ENCODE measurements around the gene RGS3.
"Not testable (repeated sequence)": the region's sequence is repeated elsewhere in the genome, so short reads cannot be mapped to it uniquely, and the experiment has no call there.

RGS3 gene

DNA sequence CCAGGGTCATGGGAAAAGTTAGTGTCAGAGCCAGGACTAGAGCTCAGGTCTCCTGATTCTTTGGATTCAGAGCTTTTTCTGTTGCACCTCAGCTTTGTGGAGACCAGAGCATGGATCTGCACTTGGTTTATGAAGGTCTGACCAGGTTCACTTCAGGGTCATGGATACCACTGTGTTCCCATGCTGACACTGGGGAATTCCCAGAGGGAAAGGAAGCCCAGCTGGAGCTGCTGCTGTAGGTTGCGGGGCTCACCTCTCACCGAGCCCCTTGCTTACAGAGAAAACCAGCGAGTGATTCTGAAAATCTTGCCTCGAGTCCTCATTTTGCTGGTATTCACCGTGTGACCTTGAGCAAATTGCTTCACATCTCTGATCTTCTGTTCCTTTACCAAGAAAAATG lies 83.0 kb downstream of the RGS3 start:
- peak in 1 of 2 donors; percentile 34 for DNase-seq
- Histone ChIP-seq H3K4me1 (peaks cover 0 to 20% (median 14%) of the 10 kb centered on the region in 4 donors), H3K36me3 (peaks cover 10 to 26% (median 12%) of the 10 kb centered on the region in 3 donors), H3K27me3 (no peaks in the 10 kb centered on the region), H3K4me3 (no peak overlapping the region), H3K27ac (no peak overlapping the region), H3K9me3 (no peaks in the 10 kb centered on the region)
- intact Hi-C loops (cut with DNase I; ENCODE audit: low total_unique reads) = no loop called here
- TF ChIP-seq, protein P1, sequence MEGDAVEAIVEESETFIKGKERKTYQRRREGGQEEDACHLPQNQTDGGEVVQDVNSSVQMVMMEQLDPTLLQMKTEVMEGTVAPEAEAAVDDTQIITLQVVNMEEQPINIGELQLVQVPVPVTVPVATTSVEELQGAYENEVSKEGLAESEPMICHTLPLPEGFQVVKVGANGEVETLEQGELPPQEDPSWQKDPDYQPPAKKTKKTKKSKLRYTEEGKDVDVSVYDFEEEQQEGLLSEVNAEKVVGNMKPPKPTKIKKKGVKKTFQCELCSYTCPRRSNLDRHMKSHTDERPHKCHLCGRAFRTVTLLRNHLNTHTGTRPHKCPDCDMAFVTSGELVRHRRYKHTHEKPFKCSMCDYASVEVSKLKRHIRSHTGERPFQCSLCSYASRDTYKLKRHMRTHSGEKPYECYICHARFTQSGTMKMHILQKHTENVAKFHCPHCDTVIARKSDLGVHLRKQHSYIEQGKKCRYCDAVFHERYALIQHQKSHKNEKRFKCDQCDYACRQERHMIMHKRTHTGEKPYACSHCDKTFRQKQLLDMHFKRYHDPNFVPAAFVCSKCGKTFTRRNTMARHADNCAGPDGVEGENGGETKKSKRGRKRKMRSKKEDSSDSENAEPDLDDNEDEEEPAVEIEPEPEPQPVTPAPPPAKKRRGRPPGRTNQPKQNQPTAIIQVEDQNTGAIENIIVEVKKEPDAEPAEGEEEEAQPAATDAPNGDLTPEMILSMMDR (IDR thresholded peaks at IDR 0.05) = no peak

- H3K4me1 ChIP-seq = peaks cover 0 to 20% (median 14%) of the 10 kb centered on the region in 4 donors
- no peak for DNase-seq
- intact Hi-C loops (cut with DNase I; ENCODE audit: low total_unique reads) = no loop called here
- H3K9me3 ChIP-seq = no peaks in the 10 kb centered on the region
- peaks cover 2 to 20% (median 7%) of the 10 kb centered on the region in 3 donors for H3K36me3 ChIP-seq
- no peak overlapping the region for H3K4me3 ChIP-seq
- peak overlapping the region; percentile 69 to 76 for H3K27ac ChIP-seq
- TF ChIP-seq, protein P1 (IDR thresholded peaks at IDR 0.05) = no peak
- no peaks in the 10 kb centered on the region for H3K27me3 ChIP-seq
Measured at GRCh38 chr9:113547501-113547900, 84.0 kb downstream of the RGS3 start.

GRCh38 chr9:113548221-113549041 lies 84.9 kb downstream of the RGS3 start:
- Histone ChIP-seq H3K4me1 (peaks cover 0 to 20% (median 14%) of the 10 kb centered on the region in 4 donors), H3K36me3 (peaks cover 0 to 12% (median 0%) of the 10 kb centered on the region in 3 donors), H3K27me3 (no peaks in the 10 kb centered on the region), H3K4me3 (no peak overlapping the region), H3K27ac (peak overlapping the region; percentile 69 to 76), H3K9me3 (no peaks in the 10 kb centered on the region)
- peak; percentile 69 to 89 for DNase-seq
- intact Hi-C loops (cut with DNase I; ENCODE audit: low total_unique reads) = no loop called here
- TF ChIP-seq, protein P1 (IDR thresholded peaks at IDR 0.05) = no peak

DNA sequence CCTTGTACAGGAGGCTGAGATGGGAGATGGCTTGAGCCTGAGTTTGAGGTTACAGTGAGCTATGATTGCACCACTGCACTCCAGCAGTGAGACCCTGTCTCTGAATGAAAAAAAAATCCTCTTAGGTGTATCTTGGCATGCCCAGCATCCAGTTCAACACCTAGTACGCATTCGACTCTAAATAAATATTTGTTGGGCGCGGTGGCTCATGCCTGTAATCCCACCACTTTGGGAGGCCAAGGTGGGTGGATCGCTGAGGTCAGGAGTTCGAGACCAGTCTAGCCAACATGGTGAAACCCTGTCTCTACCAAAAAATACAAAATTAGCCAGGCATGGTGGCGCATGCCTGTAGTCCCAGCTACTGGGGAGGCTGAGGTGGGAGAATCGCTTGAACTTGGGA lies 86.4 kb downstream of the RGS3 start:
- intact Hi-C loops (cut with DNase I; ENCODE audit: low total_unique reads); H3K27ac ChIP-seq; H3K4me3 ChIP-seq; H3K9me3 ChIP-seq; H3K36me3 ChIP-seq; H3K27me3 ChIP-seq: not testable (repeated sequence)
- H3K4me1 ChIP-seq = peaks cover 0 to 20% (median 14%) of the 10 kb centered on the region in 4 donors
- peak in 1 of 2 donors; percentile 13 for DNase-seq

DNA sequence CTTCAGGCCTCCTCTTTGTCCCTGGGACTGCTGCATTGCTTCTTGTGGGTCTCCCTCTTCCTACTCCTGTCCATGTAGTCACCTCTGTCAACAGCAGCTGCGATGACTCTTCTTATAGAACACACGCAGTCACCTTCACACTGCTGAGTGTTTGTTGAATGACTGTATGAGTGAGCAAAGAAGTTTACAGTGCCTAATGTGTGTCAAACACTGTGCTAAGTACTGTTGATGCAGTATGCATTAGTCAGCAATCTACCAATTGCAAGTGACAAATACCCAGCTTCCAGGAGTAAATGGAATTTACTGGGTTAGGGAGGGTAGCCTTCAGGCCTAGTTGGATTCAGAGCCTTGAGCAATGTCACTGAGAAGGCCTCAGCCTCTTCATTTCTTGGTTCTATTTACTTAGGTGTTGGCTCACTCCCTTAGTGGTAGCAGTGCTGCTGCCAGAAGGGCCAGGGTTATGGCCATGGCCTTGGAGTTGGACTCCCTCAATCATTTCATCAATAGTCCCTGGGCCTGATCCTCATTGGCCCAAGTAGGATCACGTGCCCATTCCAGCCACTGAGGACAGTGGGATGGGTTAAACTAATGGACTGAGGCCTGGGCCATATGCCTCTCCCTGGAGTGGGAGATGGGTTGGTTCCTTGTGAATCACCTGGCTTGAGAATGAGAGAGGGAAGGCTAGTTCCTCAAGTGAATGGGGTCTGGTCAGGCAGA lies 93.5 kb downstream of the RGS3 start:
- Histone ChIP-seq H3K27ac (peak overlapping the region in 1 of 2 donors; percentile 8), H3K27me3 (no peaks in the 10 kb centered on the region), H3K9me3 (no peaks in the 10 kb centered on the region), H3K4me3 (no peak overlapping the region), H3K4me1 (peaks cover 4 to 52% (median 23%) of the 10 kb centered on the region in 4 donors), H3K36me3 (no peaks in the 10 kb centered on the region)
- peak in 1 of 2 donors; percentile 34 for DNase-seq
- intact Hi-C loops (cut with DNase I; ENCODE audit: low total_unique reads) = no loop called here
- TF ChIP-seq, protein P1 (IDR thresholded peaks at IDR 0.05) = no peak

Data from tibial artery (tissue), 4 donors.